GM21619 (cell line): ENCODE measurements around the gene UQCRC2.
A peak's percentile ranks its signal among the peaks of the same experiment; 100 is the strongest.
"Not testable (repeated sequence)": the region's sequence is repeated elsewhere in the genome, so short reads cannot be mapped to it uniquely, and the experiment has no call there.

Source experiments
- ATAC-seq: cut with Tn5 transposase; IDR thresholded peaks from one replicate; pipeline ENCODE4 v1.9.1; 2021; ENCODE audit not compliant: unreplicated experiment

UQCRC2 gene

DNA sequence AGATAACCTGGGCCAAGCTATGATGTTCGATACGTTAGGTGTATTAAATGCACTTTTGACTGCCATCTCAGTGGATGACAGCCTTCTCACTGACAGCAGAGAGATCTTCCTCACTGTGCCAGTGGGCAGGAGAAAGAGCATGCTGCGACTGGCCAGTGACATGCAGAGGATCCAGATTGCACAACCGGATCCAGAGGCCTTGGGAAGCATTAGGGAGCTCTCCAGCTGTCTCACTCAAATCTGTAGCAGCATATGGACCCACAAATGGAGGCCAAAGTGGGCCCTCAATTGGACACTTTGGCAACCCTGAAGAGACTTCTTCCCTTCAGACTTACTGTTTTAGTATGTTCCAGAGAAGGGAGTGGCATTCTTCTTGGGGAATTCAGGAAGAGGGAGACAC lies 26.9 kb downstream of the UQCRC2 start:
- no peak for ATAC-seq

- ATAC-seq: no peak
Measured at GRCh38 chr16:21982108-21982507, 28.9 kb downstream of the UQCRC2 start.

DNA sequence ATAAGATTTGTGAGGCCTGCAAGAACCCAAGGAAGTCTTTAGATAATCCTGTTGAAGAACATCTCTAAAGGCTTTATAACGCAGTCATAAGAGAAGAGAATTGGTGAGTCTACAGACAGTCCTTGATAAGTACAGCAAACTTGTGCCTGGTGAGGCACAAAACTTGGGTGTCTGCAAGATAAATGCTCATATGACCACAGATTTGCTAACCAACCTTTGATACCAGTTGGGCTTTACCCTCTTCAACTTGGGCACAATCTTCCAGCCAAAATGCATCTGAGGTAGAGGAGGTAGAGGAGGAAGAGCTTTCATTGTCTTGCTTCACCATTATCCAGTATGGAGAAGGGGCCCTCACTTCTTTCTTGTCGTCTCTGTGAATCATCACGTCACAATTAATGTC lies 30.9 kb downstream of the UQCRC2 start:
- ATAC-seq: no peak

DNA sequence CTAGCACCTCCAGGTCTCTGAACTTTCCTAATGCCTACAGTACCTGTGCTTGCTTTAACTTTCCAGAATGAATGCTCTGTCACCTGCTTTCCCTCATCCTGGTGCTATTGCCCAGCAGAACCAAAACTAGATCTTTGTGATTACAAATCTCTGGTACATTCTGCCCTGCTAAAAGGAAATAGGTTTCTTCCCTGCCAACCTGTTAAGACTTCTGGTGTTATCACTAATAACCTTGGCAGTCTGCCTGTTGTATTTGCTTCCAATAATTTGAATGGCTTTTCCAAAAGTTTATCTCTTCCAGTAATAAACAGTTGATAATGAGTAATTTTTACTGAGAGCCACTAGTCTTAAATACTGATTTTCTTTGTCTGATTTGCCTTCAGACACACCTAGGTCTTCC lies 32.4 kb downstream of the UQCRC2 start:
- no peak for ATAC-seq

DNA sequence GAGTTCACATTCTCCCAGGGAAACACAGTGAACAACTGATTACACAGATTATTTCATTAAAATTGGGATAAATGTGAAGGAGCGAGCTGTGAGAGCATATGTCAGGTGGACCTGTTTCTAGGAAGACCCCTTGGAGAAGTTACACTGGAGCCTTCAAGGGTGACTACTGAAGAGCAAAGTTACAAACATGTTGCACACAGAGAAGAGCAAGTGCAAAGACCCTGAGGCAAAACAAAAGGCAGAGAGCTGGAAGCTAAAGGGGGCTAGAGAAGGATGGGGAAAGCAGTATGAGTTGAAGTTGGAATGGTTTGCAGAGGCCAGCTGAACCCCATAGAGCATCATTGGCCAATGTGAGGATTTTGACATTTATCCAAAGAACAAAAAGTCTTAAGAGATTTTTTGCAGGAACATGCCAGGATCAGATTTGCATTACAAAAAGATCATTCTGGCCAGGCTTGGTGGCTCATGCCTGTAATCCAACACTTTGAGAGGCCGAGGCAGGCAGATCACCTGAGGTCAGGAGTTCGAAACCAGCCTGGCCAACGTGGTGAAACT lies 33.6 kb downstream of the UQCRC2 start:
- no peak for ATAC-seq

DNA sequence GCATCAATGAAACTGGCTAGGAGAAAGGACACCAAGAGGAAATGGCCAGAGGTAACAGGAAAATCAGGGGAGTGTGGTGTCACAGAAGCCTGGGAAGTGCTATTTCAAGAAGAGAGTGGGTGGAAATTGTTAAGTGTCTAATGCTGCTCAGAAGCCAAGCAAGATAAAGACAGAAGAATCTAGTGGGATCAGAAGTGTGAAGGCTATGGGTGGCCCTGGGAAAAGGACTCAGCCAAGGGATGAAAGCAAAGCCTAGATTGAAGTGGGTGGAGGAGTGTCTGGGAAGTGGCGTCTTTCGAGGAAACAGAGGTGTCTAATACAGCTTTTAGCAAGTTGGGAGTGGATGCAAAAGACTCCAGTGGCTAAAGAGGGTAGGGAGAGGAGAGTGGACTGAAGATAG lies 34.3 kb downstream of the UQCRC2 start:
- no peak for ATAC-seq

- ATAC-seq: no peak
Measured at GRCh38 chr16:21989133-21989532, 36.0 kb downstream of the UQCRC2 start.

DNA sequence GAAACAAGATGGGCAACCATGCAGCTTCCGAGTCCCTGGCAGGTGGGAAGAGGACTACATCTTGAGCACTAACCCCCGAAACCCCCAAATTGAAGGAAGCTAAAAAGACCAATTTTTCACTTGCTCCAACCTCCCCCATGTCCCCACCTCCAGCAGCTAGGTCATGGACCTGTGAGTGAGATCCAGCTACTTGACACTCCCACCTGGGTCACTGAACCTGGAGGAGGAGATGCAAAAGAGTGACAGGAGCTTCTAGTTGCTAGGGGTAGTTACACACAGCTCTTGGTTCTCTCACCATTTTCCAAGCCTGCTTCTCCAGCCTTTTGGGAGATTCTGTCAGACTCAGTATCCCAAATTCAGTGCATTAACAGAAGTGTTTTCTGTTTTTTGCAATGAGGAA lies 36.6 kb downstream of the UQCRC2 start:
- ATAC-seq: no peak

- no peak for ATAC-seq
Measured at GRCh38 chr16:21990381-21990944, 37.3 kb downstream of the UQCRC2 start.

GRCh38 chr16:21991621-21992020 lies 38.5 kb downstream of the UQCRC2 start:
- no peak for ATAC-seq

- no peak for ATAC-seq
Measured at GRCh38 chr16:21994856-21995465, 41.8 kb downstream of the UQCRC2 start.

GRCh38 chr16:21996923-21997696 lies 43.9 kb downstream of the UQCRC2 start:
- no peak for ATAC-seq

DNA sequence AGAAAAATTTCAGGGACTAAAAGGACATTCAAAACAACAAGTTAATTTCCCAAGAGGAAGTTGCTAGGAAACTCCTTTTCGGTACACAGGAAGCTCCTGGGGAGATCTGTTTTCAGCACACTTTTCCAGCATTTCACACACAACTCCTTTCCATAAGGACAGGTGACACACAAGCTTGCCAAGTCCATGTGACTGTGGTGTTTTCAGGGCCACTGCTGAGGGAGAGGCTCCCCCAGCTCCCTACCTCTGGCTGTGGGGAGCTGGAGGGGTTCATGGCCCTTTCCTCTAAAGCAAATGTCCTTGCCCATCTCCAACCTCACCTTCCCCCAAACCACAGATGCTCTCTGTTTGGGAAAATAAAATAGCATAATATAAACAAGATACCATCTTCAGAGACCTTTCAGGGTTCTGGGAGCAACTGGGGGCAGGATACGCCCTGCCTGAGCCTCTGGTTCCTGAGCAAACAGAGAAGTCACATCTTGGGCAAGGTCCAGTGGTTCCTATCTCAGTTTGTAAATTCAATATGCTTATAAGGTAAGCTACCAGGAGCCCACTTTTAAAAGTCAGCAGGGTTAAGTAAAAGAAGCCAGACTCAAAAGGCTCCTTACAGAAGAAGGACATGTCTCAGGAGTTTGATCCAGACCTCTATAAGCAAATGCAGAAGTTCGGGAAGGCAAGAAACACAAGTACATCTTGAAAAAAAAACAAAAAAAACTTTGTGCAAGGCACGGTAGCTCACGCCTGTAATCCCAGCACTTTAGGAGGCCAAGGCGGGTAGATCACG lies 44.7 kb downstream of the UQCRC2 start:
- ATAC-seq: no peak

DNA sequence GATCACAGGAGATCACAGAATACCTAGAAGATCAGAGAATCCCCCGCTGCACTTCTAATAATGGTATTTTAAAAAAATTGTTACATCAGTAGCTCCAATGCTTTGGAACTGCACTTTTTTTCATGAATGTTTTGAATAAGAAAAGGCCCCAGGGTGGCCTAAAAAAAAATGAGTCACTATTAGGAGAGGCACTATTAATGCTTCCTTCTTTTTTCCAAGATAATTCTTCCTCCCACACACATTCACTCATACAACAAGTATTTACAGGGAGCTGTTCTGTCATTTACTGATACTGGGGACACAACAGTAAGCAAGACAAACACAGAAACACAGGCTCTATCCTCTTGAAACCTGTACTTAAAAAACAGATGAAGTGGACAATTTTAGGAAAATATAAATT lies 48.4 kb downstream of the UQCRC2 start:
- ATAC-seq: no peak

GRCh38 chr16:22002047-22002446 lies 48.9 kb downstream of the UQCRC2 start:
- ATAC-seq: not testable (repeated sequence)

DNA sequence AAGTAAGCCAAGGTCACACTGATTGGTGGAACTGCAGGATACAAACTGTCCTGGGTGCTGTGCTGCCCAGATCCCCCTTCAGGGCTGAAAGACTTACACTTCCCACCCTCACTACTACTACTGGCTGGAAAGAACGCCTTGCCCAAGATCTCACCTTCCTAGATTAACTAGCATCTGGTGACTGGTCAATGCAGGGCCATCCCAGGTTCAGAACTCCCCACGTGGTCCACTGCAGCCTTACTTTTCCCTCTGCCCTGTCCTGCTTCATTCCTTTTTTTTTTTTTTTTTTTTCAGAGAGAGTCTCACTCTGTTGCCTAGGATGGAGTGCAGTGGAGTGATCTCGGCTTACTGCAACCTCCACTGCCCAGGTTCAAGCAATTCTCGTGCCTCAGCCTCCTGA lies 50.0 kb downstream of the UQCRC2 start:
- ATAC-seq: no peak

- ATAC-seq: no peak
Measured at GRCh38 chr16:22004341-22004740, 51.2 kb downstream of the UQCRC2 start.

- no peak for ATAC-seq
Measured at GRCh38 chr16:22005746-22006145, 52.6 kb downstream of the UQCRC2 start.

GRCh38 chr16:22006636-22007035 lies 53.5 kb downstream of the UQCRC2 start:
- ATAC-seq: no peak

DNA sequence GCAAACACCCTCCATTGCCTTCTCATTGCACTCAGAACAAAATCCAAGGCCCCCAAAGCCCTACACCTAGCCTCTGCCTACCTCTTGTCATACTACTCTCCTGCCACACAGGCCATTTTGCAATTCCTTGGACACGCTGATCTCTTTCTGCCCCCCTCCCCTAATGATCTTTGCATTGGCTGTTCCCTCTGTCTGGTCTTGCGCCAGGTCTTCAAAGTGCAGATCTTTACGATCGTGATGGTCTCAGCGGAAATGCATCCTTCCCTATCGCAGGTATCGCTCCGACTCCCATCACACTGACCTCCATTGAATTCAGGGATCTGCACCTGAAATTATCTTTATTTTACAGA lies 54.0 kb downstream of the UQCRC2 start:
- no peak for ATAC-seq

DNA sequence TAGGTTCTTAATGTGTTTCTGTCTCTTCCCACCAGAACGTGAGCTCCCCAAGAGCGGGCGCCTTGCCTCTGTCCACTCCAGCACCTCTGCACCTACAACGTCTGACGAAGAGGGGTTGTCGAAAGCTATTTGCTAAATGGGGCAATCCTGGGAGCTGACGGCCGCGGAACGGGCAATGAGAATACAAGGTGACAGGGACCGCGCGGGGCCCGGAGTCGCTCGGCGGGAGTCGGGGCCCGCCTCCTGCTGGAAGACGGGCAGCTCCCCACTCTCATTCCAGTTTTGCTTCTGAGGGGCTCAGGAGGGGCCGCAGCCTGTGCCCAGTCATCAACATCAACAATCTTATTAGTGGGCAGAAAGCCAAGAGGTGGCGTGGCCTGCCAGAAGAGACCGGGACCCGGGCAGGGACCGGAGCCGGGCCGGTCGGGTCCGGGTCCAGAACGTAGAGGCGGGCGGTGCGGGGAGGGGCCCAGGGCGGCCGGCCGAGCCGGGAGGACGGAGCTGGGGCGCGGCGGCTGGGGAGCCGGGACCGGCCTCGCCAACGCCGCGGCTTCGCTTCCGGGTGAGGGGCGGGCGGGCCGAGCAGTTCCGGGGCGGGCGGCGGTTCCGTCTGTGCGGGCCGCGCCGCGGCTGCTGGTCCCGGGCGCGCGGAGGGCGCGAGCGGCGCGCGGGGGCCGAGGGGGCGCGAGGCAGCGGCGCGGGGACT lies 54.5 kb downstream of the UQCRC2 start, which contains the start of gene MOSMO:
TSS of gene MOSMO (plus strand) at position 603 of the 706 bp plus-strand sequence. CDS start 191 bp downstream, outside the sequence.
- peak; percentile 60 for ATAC-seq
